HG03039 (cell line): ENCODE data around the gene CRYGN.

Experiments
- ATAC-seq: cut with Tn5 transposase; IDR thresholded peaks from one replicate; pipeline ENCODE4 v1.9.1; 2021; ENCODE audit warnings: mild to moderate bottlenecking, moderate library complexity; ENCODE audit not compliant: unreplicated experiment

CRYGN gene

GRCh38 chr7:151460474-151460855 lies 20.5 kb upstream of the CRYGN start:
- ATAC-seq: no peak

- no peak for ATAC-seq
These were observed 20.0 kb upstream of the CRYGN start for GRCh38 chr7:151459726-151460473.

GRCh38 chr7:151457534-151457933 lies 17.6 kb upstream of the CRYGN start:
- no peak for ATAC-seq

- no peak for ATAC-seq
These were observed 16.8 kb upstream of the CRYGN start for GRCh38 chr7:151456782-151457181.

GRCh38 chr7:151456276-151456675 lies 16.3 kb upstream of the CRYGN start:
- ATAC-seq: no peak

GRCh38 chr7:151455690-151456089 lies 15.7 kb upstream of the CRYGN start:
- ATAC-seq: no peak

- no peak for ATAC-seq
These were observed 15.1 kb upstream of the CRYGN start for GRCh38 chr7:151454932-151455530.

- no peak for ATAC-seq
These were observed 14.4 kb upstream of the CRYGN start for GRCh38 chr7:151454305-151454704.

- no peak for ATAC-seq
These were observed 13.4 kb upstream of the CRYGN start for GRCh38 chr7:151453326-151453791.

- ATAC-seq: no peak
These were observed 12.9 kb upstream of the CRYGN start for GRCh38 chr7:151452680-151453325.

GRCh38 chr7:151451626-151452571 lies 12.0 kb upstream of the CRYGN start:
- no peak for ATAC-seq

- ATAC-seq: no peak
These were observed 11.2 kb upstream of the CRYGN start for GRCh38 chr7:151451156-151451555.

GRCh38 chr7:151449990-151450389 lies 10.0 kb upstream of the CRYGN start:
- no peak for ATAC-seq

GRCh38 chr7:151448261-151449252 lies 8.6 kb upstream of the CRYGN start:
- ATAC-seq: no peak

GRCh38 chr7:151447901-151448260 lies 7.9 kb upstream of the CRYGN start:
- no peak for ATAC-seq

- no peak for ATAC-seq
These were observed 7.4 kb upstream of the CRYGN start for GRCh38 chr7:151447312-151447711.

GRCh38 chr7:151446412-151446811 lies 6.5 kb upstream of the CRYGN start:
- no peak for ATAC-seq

- ATAC-seq: no peak
These were observed 4.7 kb upstream of the CRYGN start for GRCh38 chr7:151444632-151445031.

- no peak for ATAC-seq
These were observed 3.0 kb upstream of the CRYGN start for GRCh38 chr7:151442776-151443496.
